Neural progenitor cell (in vitro differentiated cells): ENCODE results near the gene P3H2.

Experiments
- CTCF ChIP-seq: fragments of 200-600 bp; sonication (generic); IDR thresholded peaks from 2 replicates; pipeline ENCODE4 v1.5.1; 2017; ENCODE audit warnings: antibody characterized with exemption, mild to moderate bottlenecking
- EZH2 ChIP-seq: fragments of 200-600 bp; sonication (generic); IDR thresholded peaks from 2 replicates; pipeline ENCODE4 v1.6.1; 2017; ENCODE audit warnings: antibody characterized with exemption, mild to moderate bottlenecking, moderate library complexity
- EZH2phosphoT487 ChIP-seq: fragments of 200-600 bp; sonication (generic); IDR thresholded peaks from 2 replicates; pipeline ENCODE4 v1.6.1; 2017; ENCODE audit warnings: antibody characterized with exemption

- TF ChIP-seq EZH2phosphoT487, result no peak
- no peak for TF ChIP-seq CTCF
- TF ChIP-seq EZH2, result no peak
These were observed 18.7 kb upstream of the P3H2 start for GRCh38 chr3:190139365-190139764.
